ENCODE data around the gene OR8H2. TPM values are rescaled to one million over a fixed set of nuclear protein-coding genes. Genes with fewer than 3 reads are reported as not detected.
"Not testable (repeated sequence)": the region's sequence is repeated elsewhere in the genome, so short reads cannot be mapped to it uniquely, and the experiment has no call there.

OR8H2 gene
- total RNA-seq, 4 donors from 2014 or later, result not detected

DNA sequence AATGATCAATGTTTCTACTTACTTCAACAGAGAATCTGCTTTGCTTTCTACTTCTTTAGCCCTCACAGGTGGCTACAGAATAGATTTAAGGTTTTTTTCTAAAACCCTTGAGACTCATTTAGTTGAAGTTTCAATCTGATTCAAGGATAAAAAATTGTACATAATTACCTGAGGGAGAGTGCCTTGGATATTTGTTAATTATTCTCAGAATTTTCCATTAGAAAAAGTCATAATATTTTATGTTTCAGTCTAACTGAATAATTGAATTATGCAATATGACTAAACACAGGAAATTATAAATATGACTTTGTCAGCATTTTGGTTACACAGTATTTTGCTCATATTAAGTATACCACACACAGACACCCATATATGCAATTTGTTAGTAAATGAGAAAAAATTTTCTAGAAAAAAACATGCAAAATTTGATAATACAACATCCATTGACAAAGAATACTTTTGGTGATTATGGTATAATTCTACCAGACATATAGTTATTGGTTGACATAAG is 36.7 kb downstream of the OR8H2 start, which contains the start of gene OR8J3:
OR8J3 (minus strand) TSS at position 51 of the 511 bp plus-strand sequence. CDS start 2,483 bp downstream, outside the sequence.
- TF ChIP-seq, protein P1, sequence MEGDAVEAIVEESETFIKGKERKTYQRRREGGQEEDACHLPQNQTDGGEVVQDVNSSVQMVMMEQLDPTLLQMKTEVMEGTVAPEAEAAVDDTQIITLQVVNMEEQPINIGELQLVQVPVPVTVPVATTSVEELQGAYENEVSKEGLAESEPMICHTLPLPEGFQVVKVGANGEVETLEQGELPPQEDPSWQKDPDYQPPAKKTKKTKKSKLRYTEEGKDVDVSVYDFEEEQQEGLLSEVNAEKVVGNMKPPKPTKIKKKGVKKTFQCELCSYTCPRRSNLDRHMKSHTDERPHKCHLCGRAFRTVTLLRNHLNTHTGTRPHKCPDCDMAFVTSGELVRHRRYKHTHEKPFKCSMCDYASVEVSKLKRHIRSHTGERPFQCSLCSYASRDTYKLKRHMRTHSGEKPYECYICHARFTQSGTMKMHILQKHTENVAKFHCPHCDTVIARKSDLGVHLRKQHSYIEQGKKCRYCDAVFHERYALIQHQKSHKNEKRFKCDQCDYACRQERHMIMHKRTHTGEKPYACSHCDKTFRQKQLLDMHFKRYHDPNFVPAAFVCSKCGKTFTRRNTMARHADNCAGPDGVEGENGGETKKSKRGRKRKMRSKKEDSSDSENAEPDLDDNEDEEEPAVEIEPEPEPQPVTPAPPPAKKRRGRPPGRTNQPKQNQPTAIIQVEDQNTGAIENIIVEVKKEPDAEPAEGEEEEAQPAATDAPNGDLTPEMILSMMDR (IDR thresholded peaks at IDR 0.05), result no peak
- ATAC-seq (ENCODE audit: low FRiP score) (no peak), DNase-seq (ENCODE audit: low spot score) (no peak)

DNA sequence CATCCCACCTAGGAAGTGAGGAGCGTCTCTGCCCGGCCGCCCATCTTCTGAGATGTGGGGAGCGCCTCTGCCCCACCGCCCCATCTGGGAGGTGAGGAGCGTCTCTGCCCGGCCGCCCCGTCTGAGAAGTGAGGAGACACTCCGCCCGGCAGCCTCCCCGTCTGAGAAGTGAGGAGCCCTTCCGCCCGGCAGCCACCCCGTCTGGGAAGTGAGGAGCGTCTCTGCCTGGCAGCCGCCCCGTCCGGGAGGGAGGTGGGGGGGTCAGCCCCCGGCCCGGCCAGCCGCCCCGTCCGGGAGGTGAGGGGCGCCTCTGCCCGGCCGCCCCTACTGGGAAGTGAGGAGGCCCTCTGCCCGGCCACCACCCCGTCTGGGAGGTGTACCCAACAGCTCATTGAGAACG is 40.2 kb downstream of the OR8H2 start:
- ATAC-seq (ENCODE audit: low FRiP score); DNase-seq (ENCODE audit: low spot score): not testable (repeated sequence)

DNA sequence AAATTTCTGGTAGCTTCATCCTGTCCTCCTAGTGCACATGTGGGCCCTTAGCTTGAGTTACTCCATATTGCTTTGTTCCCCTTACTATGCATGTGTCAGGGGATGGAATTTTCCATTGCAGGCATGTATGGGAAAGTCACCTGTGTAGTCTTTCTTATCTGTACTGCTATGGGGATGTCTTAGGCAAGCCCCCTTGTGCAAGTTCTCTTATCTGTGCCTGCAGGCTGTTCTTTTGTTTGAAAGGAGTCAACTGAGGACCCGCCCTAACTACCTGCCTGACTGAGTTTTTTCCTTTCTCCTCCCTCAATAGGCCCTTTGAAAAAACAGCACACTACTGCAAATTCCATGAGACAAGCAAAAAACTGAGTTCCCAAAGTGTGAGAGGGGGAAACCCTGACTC is 47.9 kb downstream of the OR8H2 start:
- TF ChIP-seq, protein P1 (IDR thresholded peaks at IDR 0.05), result no peak
- ATAC-seq (ENCODE audit: low FRiP score), result no peak
- DNase-seq (ENCODE audit: low spot score), result no peak

DNA sequence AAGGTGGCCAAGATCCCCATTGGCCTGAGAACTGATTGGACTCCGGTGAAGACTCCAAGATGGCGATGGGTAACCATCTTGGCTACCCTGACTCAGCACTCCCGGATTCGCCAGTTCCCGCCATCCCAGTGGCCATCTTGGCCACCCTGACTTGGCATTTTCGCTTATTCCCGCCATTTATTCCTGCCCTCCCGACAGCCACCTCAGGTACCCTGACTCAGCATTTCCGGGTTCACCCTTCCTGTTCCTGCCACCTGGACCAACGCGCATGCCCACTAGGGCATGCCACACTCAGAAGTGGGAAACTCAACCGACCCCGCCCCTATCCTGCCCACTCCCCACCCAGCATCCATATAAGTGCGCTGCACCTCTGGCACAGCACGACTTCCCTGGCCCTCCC is 48.8 kb downstream of the OR8H2 start:
- no peak for DNase-seq (ENCODE audit: low spot score)
- TF ChIP-seq, protein P1 (IDR thresholded peaks at IDR 0.05), result no peak
- ATAC-seq (ENCODE audit: low FRiP score), result no peak

Small RNA genes lying within 50 kb of the gene (small RNA-seq; reads per million reads assigned to genes)
- not detected for gene OR8I4P

Other genes with a start within 250 kb of the OR8H2 start
- gene TRIM51, start 220.4 kb upstream of the OR8H2 start, total RNA-seq, result not detected
- not detected for gene OR5W2, start 189.1 kb upstream of the OR8H2 start, total RNA-seq
- gene OR5I1, start 167.3 kb upstream of the OR8H2 start, total RNA-seq, result not detected
- not detected for gene OR10AG1, start 133.7 kb upstream of the OR8H2 start, total RNA-seq
- gene OR5F1, start 109.1 kb upstream of the OR8H2 start, total RNA-seq, result not detected
- gene OR5AS1, start 76.0 kb upstream of the OR8H2 start, total RNA-seq, result not detected
- not detected for gene OR8I2, start 10.4 kb upstream of the OR8H2 start, total RNA-seq
- not detected for gene OR8H3, start 18.7 kb downstream of the OR8H2 start, total RNA-seq
- not detected for gene OR8J3, start 36.5 kb downstream of the OR8H2 start, total RNA-seq
- gene OR8K5, start 56.6 kb downstream of the OR8H2 start, total RNA-seq, result not detected
- not detected for gene OR5J2, start 72.9 kb downstream of the OR8H2 start, total RNA-seq
- gene OR5T2, start 130.6 kb downstream of the OR8H2 start, total RNA-seq, result not detected
- not detected for gene OR5T3, start 148.6 kb downstream of the OR8H2 start, total RNA-seq
- gene OR5T1, start 170.5 kb downstream of the OR8H2 start, total RNA-seq, result not detected
- gene OR8H1, start 188.6 kb downstream of the OR8H2 start, total RNA-seq, result not detected
- not detected for gene OR8K3, start 211.5 kb downstream of the OR8H2 start, total RNA-seq
- not detected for gene OR8K1, start 242.4 kb downstream of the OR8H2 start, total RNA-seq

Data from omental fat pad (tissue), 4 donors.